Cardiac muscle cell (in vitro differentiated cells and primary cell): ENCODE data around the gene SKI. TPM values are rescaled to one million over a fixed set of nuclear protein-coding genes. Genes with fewer than 3 reads are reported as not detected.
A peak's percentile ranks its signal among the peaks of the same experiment; 100 is the strongest.

ENCODE experiments used
- DNase-seq, 2 donors: peaks; one replicate each; pipeline versions ENCODE4 v3.0.0 to v3.0.0-alpha.2; 2010 to 2017; ENCODE audit warnings: low read depth in 1 of 2, low spot score in 1 of 2
- H3K27ac ChIP-seq: fragments of 200-600 bp; sonication (generic); 2 replicates; pipeline ENCODE4 v1.5.1; 2016
- H3K27me3 ChIP-seq: fragments of 200-600 bp; sonication (generic); 2 replicates; pipeline ENCODE4 v1.6.0; 2016; ENCODE audit warnings: control low read depth
- H3K36me3 ChIP-seq: fragments of 200-600 bp; sonication (generic); 2 replicates; pipeline ENCODE4 v1.5.1; 2016; ENCODE audit warnings: control low read depth
- H3K4me1 ChIP-seq: fragments of 200-600 bp; sonication (generic); 2 replicates; pipeline ENCODE4 v1.8.1; 2017; ENCODE audit warnings: low read depth, mild to moderate bottlenecking, mixed run types
- H3K4me3 ChIP-seq: fragments of 200-600 bp; sonication (generic); 2 replicates; pipeline ENCODE4 v1.5.1; 2016; ENCODE audit warnings: mild to moderate bottlenecking
- H3K9me3 ChIP-seq: fragments of 200-600 bp; sonication (generic); 2 replicates; pipeline ENCODE4 v1.5.1; 2017; ENCODE audit warnings: low read depth, mild to moderate bottlenecking, control low read depth
- polyA plus RNA-seq: library from polyadenylated mRNA; unstranded; fragments of >200 nt; fragmentation: Nextera tagmentation; extraction: Ambion mirVana; gene quantifications from 2 replicates; pipeline ENCODE4 v1.2.1, GENCODE V29; 2016
- total RNA-seq: library from RNA; depleted of rRNA; stranded (reverse); fragments of >200 nt; gene quantifications from 2 replicates; pipeline ENCODE4 v1.2.3, GENCODE V29; 2016
- TF ChIP-seq, protein P1 (sequence below): IDR thresholded peaks from 2 replicates; pipeline ENCODE4 v1.5.1; 2012; ENCODE audit warnings: low read depth, mild to moderate bottlenecking, low read length

SKI gene
- total and polyA plus RNA-seq, 2 experiments from 2014 or later = 2.7 to 31.9 TPM

DNA sequence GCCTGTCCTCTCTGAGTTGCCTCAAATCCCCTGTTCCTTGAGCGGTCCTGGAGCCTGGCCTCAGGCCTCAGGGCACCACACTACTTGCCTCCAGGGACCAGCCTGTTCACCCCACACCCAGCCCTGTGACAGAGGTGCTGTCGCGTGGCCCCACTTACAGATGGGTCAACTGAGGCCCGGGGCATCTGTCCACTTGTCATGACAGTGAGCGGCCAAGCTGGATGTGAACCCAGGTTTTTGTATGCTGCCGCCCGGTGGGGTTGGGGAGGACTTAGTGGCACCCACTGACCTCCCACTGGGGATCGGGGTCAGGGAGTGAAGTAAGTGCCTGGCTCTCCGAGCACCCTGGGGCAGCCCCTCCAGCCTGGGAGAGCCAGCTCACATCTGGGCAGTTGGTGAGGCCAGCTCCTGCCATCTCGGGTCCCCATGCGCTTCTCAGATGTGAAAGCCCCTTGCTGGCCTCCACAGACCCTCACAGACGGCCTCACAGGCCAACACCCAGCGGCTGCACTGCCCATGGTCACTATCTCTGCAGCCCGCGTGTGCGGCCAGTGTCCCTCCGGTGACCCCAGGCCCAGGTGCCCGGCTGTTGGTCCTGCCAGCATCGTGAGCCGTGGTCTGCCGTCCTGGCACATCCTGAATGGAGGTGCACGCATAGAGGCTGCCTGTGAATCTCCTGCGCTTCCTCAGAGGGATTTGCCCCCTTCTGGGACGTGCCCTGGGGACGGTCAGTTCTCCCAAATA is 24.3 kb upstream of the SKI start:
- Histone ChIP-seq H3K4me1 (peaks cover 10% of the 10 kb centered on the region), H3K27ac (peak overlapping the region; percentile 49), H3K36me3 (no peaks in the 10 kb centered on the region), H3K4me3 (peak overlapping the region; percentile 47), H3K27me3 (no peaks in the 10 kb centered on the region), H3K9me3 (no peaks in the 10 kb centered on the region)
- no peak for DNase-seq
- TF ChIP-seq, protein P1, sequence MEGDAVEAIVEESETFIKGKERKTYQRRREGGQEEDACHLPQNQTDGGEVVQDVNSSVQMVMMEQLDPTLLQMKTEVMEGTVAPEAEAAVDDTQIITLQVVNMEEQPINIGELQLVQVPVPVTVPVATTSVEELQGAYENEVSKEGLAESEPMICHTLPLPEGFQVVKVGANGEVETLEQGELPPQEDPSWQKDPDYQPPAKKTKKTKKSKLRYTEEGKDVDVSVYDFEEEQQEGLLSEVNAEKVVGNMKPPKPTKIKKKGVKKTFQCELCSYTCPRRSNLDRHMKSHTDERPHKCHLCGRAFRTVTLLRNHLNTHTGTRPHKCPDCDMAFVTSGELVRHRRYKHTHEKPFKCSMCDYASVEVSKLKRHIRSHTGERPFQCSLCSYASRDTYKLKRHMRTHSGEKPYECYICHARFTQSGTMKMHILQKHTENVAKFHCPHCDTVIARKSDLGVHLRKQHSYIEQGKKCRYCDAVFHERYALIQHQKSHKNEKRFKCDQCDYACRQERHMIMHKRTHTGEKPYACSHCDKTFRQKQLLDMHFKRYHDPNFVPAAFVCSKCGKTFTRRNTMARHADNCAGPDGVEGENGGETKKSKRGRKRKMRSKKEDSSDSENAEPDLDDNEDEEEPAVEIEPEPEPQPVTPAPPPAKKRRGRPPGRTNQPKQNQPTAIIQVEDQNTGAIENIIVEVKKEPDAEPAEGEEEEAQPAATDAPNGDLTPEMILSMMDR = no peak

DNA sequence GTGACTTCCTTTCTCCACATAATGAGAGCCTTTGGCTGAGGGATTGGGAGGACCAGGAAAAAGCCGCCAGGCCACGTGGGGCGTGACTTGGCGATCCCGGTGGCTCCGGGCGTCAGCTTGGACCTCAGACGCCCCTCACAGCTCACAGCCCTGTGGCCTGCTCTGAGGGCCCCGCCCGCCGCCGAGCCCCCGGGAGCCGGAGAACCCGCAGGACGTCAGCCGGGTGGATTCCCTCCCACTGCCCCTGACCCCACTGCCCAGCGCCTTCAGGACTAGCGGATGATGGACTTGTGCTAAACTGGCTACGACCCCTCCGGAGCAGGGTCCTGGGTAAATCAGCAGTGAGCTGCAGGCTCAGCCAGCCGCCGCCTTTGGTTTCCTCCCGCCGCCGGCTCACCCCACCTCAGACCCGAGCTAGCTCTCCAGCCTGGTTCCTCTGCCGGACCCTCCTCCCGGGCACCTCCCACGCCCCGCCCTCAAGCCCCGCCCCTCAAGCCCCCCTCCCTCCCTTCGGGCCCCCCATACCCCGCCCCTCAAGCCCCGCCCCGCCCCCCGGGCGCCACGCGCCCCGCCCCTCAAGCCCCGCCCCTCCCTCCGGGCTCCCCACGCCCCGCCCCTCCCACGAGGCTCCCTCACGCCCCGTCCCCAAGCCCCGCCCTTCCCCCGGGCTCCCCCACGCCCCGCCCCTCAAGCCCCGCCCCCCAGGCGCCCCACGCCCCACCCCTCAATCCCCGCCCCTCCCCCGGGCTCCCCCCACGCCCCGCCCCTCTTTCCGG is 23.5 kb upstream of the SKI start:
- H3K27me3 ChIP-seq = no peaks in the 10 kb centered on the region
- H3K36me3 ChIP-seq = no peaks in the 10 kb centered on the region
- peak in 1 of 2 donors; percentile 89 for DNase-seq
- peaks cover 7% of the 10 kb centered on the region for H3K4me1 ChIP-seq
- TF ChIP-seq, protein P1 = no peak
- H3K4me3 ChIP-seq = peak overlapping the region; percentile 47
- peak overlapping the region; percentile 49 for H3K27ac ChIP-seq
- H3K9me3 ChIP-seq = no peaks in the 10 kb centered on the region

DNA sequence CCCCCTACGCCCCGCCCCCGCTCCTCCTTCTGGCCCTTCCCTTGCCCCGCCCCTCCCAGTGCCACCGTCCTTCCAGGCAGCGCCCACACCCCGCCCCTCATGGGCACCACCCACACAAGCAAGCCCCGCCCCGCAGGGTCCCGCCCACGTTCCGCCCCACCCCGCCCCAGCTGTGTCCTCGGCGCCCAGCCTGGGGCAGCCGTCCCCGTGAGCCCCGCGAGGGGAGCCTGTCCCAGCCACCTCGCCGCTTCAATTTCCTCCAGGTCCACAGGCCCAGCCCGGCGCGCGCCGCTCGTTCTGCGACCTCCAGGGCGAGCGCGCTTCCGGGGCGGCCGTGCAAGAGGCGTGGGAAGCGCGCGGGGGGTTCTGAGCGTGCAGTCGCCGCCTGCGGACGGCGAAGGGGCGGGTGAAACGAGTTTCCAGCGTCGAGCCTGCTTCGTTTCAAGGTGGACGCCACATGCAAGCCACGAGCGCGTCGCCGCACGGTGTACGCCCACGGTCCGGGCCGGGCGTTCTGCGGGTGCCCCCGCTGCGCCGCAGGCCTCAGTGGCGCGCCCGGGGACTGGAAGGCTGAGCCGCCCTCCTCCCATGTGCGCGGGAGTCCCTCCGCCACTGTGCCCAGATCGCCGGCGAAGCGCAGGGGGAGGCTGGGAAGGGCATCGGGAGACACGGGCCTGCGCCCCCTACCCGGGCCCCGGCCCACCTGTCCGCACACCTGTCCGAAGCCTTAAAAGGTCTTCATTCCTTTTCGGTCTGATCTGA is 22.7 kb upstream of the SKI start:
- peak overlapping the region; percentile 4 for H3K27ac ChIP-seq
- H3K4me1 ChIP-seq = peaks cover 7% of the 10 kb centered on the region
- TF ChIP-seq, protein P1 = no peak
- DNase-seq = peak; percentile 97
- no peaks in the 10 kb centered on the region for H3K27me3 ChIP-seq
- no peaks in the 10 kb centered on the region for H3K9me3 ChIP-seq
- H3K36me3 ChIP-seq = no peaks in the 10 kb centered on the region
- peak overlapping the region; percentile 19 for H3K4me3 ChIP-seq

DNA sequence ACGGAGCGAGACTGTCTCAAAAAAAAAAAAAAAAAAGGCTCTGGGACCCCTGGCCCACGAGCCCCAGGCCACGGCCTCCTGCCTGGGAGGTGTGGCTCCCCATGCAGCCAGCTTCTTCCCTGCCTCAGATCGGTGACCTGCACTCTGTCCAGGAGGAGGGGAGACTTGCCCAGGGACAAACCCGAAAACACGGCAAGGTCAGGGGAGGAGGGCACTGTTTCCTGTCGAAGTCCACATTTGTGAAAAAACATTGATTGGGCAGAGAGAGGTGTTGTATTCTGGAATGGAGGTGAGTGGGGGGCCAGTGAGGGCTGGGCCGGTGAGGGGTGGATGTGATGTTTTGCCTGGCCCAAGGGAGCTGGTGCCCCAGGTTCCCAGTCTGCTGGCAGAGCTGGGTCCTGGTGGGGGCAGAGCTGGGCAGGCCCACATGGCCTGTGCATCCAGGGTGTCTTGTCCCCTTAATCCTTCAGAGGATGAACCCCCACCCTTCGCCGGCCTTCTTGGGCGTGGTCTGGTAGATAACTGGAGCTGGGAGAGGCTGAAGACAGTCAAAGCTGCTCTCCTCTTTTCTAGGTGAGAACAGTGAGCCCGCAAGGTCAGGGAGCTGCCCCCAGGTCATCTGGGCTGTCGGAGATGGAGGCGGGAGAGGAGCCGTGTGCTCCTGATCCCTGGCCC is 21.2 kb upstream of the SKI start:
- TF ChIP-seq, protein P1 = no peak
- Histone ChIP-seq H3K27ac (no peak overlapping the region), H3K36me3 (no peaks in the 10 kb centered on the region), H3K27me3 (no peaks in the 10 kb centered on the region), H3K9me3 (no peaks in the 10 kb centered on the region), H3K4me1 (peaks cover 7% of the 10 kb centered on the region), H3K4me3 (no peak overlapping the region)
- no peak for DNase-seq
